Eye (tissue), 1 donor: ENCODE measurements around the gene DCAF12L1.

ENCODE experiments used
- DNase-seq: peaks from one replicate; pipeline ENCODE4 v3.0.0-alpha.2; 2015

Gene DCAF12L1

GRCh38 chrX:126552313-126553022, at the start of gene DCAF12L1:
DCAF12L1 (minus strand) TSS chrX:126552814; CDS start chrX:126552608, 206 bp downstream.
- DNase-seq = peak; percentile 56

GRCh38 chrX:126580877-126581276, 28.3 kb upstream of the DCAF12L1 start:
- DNase-seq = no peak

- DNase-seq = no peak
These were observed 23.3 kb upstream of the DCAF12L1 start for GRCh38 chrX:126575911-126576310.

- DNase-seq = no peak
These were observed 4.5 kb upstream of the DCAF12L1 start for GRCh38 chrX:126557151-126557550.

GRCh38 chrX:126551725-126552312, 795 bp downstream of the DCAF12L1 start:
- no peak for DNase-seq

- DNase-seq = no peak
These were observed 1.3 kb downstream of the DCAF12L1 start for GRCh38 chrX:126551306-126551705.

- no peak for DNase-seq
These were observed 1.8 kb downstream of the DCAF12L1 start for GRCh38 chrX:126550816-126551215.

- no peak for DNase-seq
These were observed 42.7 kb downstream of the DCAF12L1 start for GRCh38 chrX:126509923-126510322.
